Thoracic aorta (tissue), 2 donors: ENCODE results near the gene CDC25C. TPM values are rescaled to one million over a fixed set of nuclear protein-coding genes. Genes with fewer than 3 reads are reported as not detected.

Source experiments
- ATAC-seq: fragments of 150-250 bp; one replicate; pipeline ENCODE4 v1.8.0; 2017; ENCODE audit warnings: low read depth; ENCODE audit not compliant: insufficient number of reproducible peaks, low FRiP score
- DNase-seq: peaks from one replicate; pipeline ENCODE4 v3.0.0-alpha.2; 2020; ENCODE audit warnings: low spot score
- H3K27ac ChIP-seq, 2 donors: fragments of 200-600 bp; sonication (generic); 1 replicate in 1 of 2; 2 replicates in 1 of 2; pipeline ENCODE4 v1.5.1; 2016; ENCODE audit warnings: mild to moderate bottlenecking in 2 of 2, moderate library complexity in 2 of 2
- H3K27me3 ChIP-seq: fragments of 200-600 bp; sonication (generic); replicated peaks from 2 replicates; pipeline ENCODE4 v1.6.0; 2016; ENCODE audit warnings: mild to moderate bottlenecking; ENCODE audit not compliant: insufficient read depth
- H3K36me3 ChIP-seq: fragments of 200-600 bp; sonication (generic); one replicate; pipeline ENCODE4 v1.5.1; 2016
- H3K4me1 ChIP-seq, 2 donors: fragments of 200-600 bp; sonication (generic); 1 replicate in 1 of 2; 2 replicates in 1 of 2; pipeline versions ENCODE4 v1.5.1 to v1.6.0; 2016; ENCODE audit warnings: low read depth in 2 of 2, mild to moderate bottlenecking in 1 of 2; ENCODE audit not compliant: control insufficient read depth in 1 of 2
- H3K4me3 ChIP-seq: fragments of 200-600 bp; sonication (generic); 2 replicates; pipeline ENCODE4 v1.5.1; 2016; ENCODE audit warnings: mild to moderate bottlenecking
- H3K9me3 ChIP-seq: fragments of 200-600 bp; sonication (generic); 2 replicates; pipeline ENCODE4 v1.5.1; 2016
- CTCF ChIP-seq: fragments of 200-600 bp; sonication (generic); IDR thresholded peaks from one replicate; pipeline ENCODE4 v1.5.1; 2019; ENCODE audit warnings: antibody characterized with exemption
- total RNA-seq, 2 donors: library from RNA; depleted of rRNA; stranded (reverse); fragments of >200 nt; gene quantifications; one replicate each; pipeline versions ENCODE4 v1.1.0 to v1.2.3, GENCODE V29; 2016

CDC25C gene
- total RNA-seq, 2 donors from 2014 or later = not detected

GRCh38 chr5:138289296-138289695 lies 42.3 kb downstream of the CDC25C start:
- DNase-seq (no peak), ATAC-seq (no peak)
- Histone ChIP-seq H3K27ac (no peak overlapping the region), H3K27me3 (no peaks in the 10 kb centered on the region), H3K4me3 (no peak overlapping the region), H3K4me1 (no peaks in the 10 kb centered on the region), H3K36me3 (no peaks in the 10 kb centered on the region), H3K9me3 (no peaks in the 10 kb centered on the region)
- TF ChIP-seq CTCF = no peak

GRCh38 chr5:138287246-138287645 lies 44.4 kb downstream of the CDC25C start:
- no peak for ATAC-seq
- Histone ChIP-seq H3K27me3 (no peaks in the 10 kb centered on the region), H3K36me3 (no peaks in the 10 kb centered on the region), H3K4me1 (no peaks in the 10 kb centered on the region), H3K27ac (no peak overlapping the region), H3K9me3 (no peaks in the 10 kb centered on the region), H3K4me3 (no peak overlapping the region)
- TF ChIP-seq CTCF = no peak
- DNase-seq = no peak

GRCh38 chr5:138282920-138283742 lies 48.5 kb downstream of the CDC25C start:
- no peak for DNase-seq
- Histone ChIP-seq H3K9me3 (no peaks in the 10 kb centered on the region), H3K4me1 (no peaks in the 10 kb centered on the region), H3K4me3 (no peak overlapping the region), H3K27me3 (no peaks in the 10 kb centered on the region), H3K27ac (no peak overlapping the region), H3K36me3 (no peaks in the 10 kb centered on the region)
- ATAC-seq = no peak
- TF ChIP-seq CTCF = no peak

GRCh38 chr5:138280915-138281314 lies 50.7 kb downstream of the CDC25C start:
- no peaks in the 10 kb centered on the region for H3K27me3 ChIP-seq
- H3K4me1 ChIP-seq = no peaks in the 10 kb centered on the region
- DNase-seq = no peak
- ATAC-seq = no peak
- H3K27ac ChIP-seq = no peak overlapping the region
- TF ChIP-seq CTCF = no peak
- H3K4me3 ChIP-seq = no peak overlapping the region
- no peaks in the 10 kb centered on the region for H3K9me3 ChIP-seq
- no peaks in the 10 kb centered on the region for H3K36me3 ChIP-seq

- ATAC-seq = no peak
- Histone ChIP-seq H3K27ac (no peak overlapping the region), H3K4me1 (peaks cover 5 to 11% of the 10 kb centered on the region in 2 donors), H3K9me3 (no peaks in the 10 kb centered on the region), H3K4me3 (no peak overlapping the region), H3K27me3 (peaks cover 4% of the 10 kb centered on the region), H3K36me3 (no peaks in the 10 kb centered on the region)
- no peak for DNase-seq
- TF ChIP-seq CTCF = no peak
Observed at GRCh38 chr5:138276402-138277054, 55.1 kb downstream of the CDC25C start.
